Measurements from ENCODE around the gene HAL.

DNA sequence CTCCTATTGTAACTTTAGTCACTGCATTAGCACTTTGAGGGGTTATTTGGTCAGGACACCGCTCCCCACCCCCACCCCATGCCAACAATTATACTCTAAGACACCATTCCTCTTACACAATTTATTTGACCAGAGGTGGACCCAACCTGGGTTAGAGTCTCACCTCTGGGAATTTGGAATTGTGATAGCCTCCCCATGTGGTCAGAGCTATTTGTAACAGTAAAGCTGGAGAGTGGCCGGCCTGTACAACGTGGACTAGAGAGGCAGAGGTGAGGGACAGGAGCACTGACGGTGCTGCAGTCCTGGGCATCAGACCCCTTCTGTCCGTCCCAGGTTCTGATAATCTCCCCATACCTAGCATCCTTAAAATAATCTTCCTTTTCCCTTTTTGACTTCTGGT lies 3.3 kb upstream of the HAL start:
- TF ChIP-seq, protein P1, sequence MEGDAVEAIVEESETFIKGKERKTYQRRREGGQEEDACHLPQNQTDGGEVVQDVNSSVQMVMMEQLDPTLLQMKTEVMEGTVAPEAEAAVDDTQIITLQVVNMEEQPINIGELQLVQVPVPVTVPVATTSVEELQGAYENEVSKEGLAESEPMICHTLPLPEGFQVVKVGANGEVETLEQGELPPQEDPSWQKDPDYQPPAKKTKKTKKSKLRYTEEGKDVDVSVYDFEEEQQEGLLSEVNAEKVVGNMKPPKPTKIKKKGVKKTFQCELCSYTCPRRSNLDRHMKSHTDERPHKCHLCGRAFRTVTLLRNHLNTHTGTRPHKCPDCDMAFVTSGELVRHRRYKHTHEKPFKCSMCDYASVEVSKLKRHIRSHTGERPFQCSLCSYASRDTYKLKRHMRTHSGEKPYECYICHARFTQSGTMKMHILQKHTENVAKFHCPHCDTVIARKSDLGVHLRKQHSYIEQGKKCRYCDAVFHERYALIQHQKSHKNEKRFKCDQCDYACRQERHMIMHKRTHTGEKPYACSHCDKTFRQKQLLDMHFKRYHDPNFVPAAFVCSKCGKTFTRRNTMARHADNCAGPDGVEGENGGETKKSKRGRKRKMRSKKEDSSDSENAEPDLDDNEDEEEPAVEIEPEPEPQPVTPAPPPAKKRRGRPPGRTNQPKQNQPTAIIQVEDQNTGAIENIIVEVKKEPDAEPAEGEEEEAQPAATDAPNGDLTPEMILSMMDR (IDR thresholded peaks at IDR 0.05), result no peak
- TF ChIP-seq POLR2A (IDR thresholded peaks at IDR 0.05), result no peak
